ENCODE data around the gene SAMD5.

The SAMD5 gene

DNA sequence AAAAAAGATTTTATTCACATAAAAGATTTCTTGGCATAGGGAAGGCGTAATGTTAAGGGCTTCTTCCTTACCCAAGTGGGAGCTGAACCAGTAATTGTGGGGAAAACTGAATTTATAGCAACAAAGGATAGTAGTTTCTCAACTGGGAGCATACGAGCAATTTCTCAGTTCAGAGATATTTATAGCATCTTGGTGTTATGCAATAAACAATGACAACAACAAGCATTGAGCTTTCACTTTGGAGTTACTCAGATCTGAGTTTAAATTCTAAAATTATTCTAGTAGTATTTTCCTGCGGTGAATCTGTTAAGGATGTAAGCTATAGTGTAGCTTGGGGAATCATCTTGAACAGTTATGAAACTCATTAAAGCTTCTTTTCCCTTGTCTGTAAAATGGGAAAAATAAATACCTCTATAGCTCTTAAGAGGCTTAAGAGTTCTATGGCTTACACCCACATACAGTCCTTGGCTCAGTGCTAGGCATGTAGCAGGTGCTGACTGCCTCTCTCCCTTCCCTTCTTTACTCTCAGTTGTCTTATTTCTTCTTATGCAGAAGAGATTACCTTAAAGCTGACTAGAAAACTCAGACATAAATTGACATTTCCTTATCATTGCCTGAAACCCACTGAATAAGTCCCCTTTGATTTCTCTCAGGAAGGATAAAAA is 58.8 kb downstream of the SAMD5 start:
- no peak for DNase-seq

- DNase-seq: no peak
These were observed 61.3 kb downstream of the SAMD5 start for GRCh38 chr6:147569788-147570187.

GRCh38 chr6:147570681-147571080 is 62.2 kb downstream of the SAMD5 start:
- no peak for DNase-seq

DNA sequence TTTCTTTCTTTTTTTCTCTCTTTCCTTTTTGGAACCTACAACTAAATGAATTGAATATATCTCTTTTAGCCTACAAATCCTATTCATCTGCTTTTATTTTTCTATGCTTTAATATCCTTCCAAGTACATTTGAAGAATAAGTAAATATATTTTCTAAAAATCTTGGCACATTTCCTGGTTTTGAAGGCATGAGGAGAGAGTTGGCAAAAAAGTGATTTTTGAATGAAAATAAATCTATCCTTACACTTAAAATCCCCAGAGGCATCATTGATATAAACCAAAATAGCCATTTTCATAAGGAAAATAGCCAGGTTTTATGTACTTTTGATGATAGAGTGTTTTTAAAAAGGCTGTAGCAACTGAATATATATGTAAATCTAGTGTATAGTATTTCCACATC is 69.0 kb downstream of the SAMD5 start:
- no peak for DNase-seq

GRCh38 chr6:147578159-147578558 is 69.7 kb downstream of the SAMD5 start:
- no peak for DNase-seq

- no peak for DNase-seq
These were observed 70.4 kb downstream of the SAMD5 start for GRCh38 chr6:147578883-147579282.

DNA sequence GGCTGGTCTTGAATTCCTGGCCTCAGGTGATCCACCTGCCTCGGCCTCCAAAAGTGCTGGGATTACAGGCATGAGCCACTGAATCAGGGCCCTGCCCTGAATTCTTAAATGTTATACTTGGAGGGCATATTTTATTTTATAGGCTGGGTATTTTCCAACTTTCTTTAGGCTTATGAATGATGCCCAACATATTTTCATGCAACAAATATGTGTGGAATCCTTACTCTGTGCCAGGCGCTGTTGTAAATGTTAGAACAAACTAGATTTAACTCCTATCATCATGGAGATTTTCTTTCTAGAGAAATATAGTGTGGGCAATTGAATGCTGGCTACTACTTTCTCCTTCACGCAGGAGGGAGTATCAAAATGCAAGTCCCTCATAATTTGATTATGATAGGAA is 71.2 kb downstream of the SAMD5 start:
- no peak for DNase-seq

DNA sequence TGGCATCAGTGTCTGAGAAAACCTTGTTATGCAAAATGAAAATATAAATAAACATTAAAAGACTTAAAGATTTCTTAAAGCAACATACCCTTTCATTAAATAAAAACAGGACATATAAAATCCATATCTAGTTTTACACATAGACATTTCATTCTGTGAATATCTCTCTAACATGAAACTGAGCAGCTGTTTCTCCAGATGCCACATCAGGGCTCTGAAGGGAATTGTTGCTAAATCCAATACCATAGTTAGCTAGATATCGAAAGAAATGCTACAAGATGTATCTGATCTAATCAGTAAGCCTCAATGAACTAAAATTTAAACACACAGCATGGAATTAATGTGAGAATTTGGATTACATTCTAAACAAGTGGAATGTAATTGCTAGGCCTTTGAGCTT is 74.5 kb downstream of the SAMD5 start:
- DNase-seq: no peak

GRCh38 chr6:147585256-147585655 is 76.8 kb downstream of the SAMD5 start:
- no peak for DNase-seq

- DNase-seq: no peak
These were observed 77.6 kb downstream of the SAMD5 start for GRCh38 chr6:147586044-147586443.

DNA sequence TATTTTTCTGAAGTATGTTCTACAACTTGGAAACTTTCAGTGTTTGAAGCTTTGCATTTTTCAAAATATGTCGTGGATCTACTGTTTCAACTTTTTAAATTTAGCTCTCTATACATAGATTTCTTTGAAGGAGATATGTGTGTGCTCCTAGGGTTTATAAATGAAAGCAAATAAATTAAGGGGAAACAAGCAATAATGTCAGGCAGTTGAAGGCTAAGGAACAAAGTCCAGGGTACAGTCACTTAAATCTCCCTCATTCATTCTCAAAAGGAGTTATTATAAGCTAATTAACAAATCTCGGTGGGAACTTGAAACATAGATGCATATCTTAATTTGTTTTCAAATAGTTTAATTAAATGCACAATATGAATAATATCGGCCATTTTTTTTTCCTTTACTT is 79.4 kb downstream of the SAMD5 start:
- no peak for DNase-seq

- no peak for DNase-seq
These were observed 80.0 kb downstream of the SAMD5 start for GRCh38 chr6:147588469-147588868.

DNA sequence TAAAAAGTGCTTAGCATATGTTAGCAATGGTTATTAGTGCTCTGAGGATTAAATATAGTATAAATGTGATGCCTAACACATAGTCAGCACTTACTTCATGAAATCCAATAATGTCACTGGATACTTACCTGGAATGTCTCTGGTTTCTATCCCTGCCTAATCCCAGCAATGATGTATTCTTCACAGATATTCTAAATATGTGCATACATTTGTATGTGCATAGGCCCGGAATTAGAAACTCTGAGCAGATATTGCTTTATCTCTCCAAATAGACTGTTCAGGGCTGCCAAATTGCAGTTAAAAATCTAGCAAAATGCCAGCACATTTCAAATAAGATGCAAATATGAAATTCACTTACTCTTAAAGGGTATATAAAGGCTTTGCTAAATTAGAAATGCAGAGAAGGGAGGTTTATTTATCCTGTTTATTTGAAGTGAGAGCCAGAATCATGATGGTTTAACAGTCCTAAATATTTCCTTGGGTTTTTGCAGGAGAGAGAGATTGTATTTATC is 81.3 kb downstream of the SAMD5 start:
- no peak for DNase-seq

DNA sequence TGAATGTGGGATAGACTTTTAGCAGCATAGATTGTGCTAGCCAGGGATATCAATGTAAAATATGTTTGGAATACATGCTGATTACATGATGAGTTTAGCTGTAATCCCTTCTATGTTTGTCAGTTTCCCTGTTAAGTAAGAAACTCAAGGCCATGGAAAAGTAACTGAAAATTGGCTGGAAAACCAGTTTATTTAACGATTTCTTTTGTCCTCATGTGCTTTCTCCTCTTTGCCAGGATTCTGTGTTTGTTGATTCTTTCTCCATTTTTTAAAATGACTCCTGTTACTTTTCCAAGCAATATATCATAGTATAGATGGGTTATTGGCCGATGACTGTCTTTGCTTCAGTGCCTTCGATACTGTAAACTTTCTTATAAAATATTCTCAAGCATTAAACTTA is 87.5 kb downstream of the SAMD5 start:
- DNase-seq: no peak

GRCh38 chr6:147603392-147604081 is 95.0 kb downstream of the SAMD5 start:
- DNase-seq: no peak

- DNase-seq: no peak
These were observed 95.9 kb downstream of the SAMD5 start for GRCh38 chr6:147604373-147604772.

DNA sequence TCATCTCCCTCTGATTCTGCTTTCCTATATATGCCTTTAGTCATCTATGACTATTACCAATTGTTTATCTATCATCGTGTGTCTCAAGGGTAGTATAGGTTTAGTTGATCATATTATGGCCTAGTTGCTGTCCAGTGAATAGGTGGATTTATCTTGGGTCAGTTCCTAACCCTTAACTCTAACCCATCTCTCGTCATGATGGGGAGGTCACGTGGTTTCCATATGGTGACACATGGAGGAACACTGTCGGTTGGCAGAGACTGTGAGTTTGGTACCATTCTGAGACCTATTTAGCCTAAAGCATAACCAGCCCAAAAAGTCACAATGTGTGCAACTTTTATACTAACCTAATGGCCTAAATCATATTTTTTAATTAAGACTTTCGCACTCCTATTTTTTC is 103.5 kb downstream of the SAMD5 start:
- no peak for DNase-seq

- no peak for DNase-seq
These were observed 106.0 kb downstream of the SAMD5 start for GRCh38 chr6:147614501-147614900.

- DNase-seq: no peak
These were observed 107.4 kb downstream of the SAMD5 start for GRCh38 chr6:147615659-147616456.

GRCh38 chr6:147617366-147617765 is 108.9 kb downstream of the SAMD5 start:
- DNase-seq: no peak

- DNase-seq: no peak
These were observed 110.0 kb downstream of the SAMD5 start for GRCh38 chr6:147618457-147618856.

- no peak for DNase-seq
These were observed 110.4 kb downstream of the SAMD5 start for GRCh38 chr6:147618927-147619326.

Data from NCI-H1048 (cell line).